ENCODE results near the gene MYO9B. TPM values are rescaled to one million over a fixed set of nuclear protein-coding genes. Genes with fewer than 3 reads are reported as not detected.

The MYO9B gene
- total and polyA plus RNA-seq, 9 of the 15 experiments (the other 6 are each of a cell fraction or from before 2014, with no cell fraction given) = 2.4 to 77.6 (median 23.0) TPM

DNA sequence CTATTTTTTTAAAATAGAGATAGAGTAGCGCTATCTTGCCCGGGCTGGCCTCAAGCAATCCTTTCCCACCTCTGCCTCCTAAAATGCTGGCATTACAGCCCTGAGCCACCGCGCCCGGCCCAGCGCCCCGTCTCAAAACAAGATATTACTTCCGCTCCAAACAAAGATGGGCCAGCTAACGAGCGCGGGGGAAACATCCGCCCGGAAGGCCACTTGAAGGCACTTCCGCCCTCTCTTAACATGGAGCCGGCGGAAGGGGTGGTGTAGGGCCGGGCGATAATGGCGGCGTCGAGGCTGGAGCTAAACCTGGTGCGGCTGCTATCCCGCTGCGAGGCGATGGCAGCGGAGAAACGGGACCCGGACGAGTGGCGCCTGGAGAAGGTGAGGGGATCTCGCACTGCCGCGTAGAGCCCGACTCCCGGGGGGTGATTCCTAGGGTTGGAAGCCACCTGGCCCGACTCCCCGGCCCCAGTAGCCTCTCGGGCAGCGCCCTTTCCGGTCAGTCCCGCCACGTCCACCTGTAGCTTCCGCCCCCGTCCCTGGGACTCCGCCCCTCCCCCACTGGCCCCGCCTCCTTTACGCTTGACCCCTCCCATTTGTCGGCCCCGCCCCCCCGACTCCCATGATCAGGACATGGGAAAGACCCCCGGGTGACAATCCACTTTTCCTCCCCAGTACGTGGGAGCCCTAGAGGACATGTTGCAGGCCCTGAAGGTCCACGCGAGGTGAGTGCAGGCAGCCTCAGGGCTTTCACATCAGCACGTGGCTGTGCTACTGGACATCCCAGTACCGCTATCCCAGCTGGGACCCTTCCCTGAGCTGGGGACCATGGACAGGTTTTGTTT is 139.8 kb downstream of the MYO9B start, which contains the start of gene USE1 (continued):
- no peak for TF ChIP-seq STAT5B (CRISPR knock-in tag; IDR thresholded peaks at IDR 0.05)
- TF ChIP-seq, protein P1, sequence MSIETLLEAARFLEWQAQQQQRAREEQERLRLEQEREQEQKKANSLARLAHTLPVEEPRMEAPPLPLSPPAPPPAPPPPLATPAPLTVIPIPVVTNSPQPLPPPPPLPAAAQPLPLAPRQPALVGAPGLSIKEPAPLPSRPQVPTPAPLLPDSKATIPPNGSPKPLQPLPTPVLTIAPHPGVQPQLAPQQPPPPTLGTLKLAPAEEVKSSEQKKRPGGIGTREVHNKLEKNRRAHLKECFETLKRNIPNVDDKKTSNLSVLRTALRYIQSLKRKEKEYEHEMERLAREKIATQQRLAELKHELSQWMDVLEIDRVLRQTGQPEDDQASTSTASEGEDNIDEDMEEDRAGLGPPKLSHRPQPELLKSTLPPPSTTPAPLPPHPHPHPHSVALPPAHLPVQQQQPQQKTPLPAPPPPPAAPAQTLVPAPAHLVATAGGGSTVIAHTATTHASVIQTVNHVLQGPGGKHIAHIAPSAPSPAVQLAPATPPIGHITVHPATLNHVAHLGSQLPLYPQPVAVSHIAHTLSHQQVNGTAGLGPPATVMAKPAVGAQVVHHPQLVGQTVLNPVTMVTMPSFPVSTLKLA (conservative IDR thresholded peaks at IDR 0.05) = peak; percentile 82 to 94
- peak; percentile 53; the same call in 1 of the 2 replicates for TF ChIP-seq DMBX1 (CRISPR knock-in tag; IDR thresholded peaks at IDR 0.05; ENCODE audit: borderline replicate concordance)
- TF ChIP-seq, protein P2, sequence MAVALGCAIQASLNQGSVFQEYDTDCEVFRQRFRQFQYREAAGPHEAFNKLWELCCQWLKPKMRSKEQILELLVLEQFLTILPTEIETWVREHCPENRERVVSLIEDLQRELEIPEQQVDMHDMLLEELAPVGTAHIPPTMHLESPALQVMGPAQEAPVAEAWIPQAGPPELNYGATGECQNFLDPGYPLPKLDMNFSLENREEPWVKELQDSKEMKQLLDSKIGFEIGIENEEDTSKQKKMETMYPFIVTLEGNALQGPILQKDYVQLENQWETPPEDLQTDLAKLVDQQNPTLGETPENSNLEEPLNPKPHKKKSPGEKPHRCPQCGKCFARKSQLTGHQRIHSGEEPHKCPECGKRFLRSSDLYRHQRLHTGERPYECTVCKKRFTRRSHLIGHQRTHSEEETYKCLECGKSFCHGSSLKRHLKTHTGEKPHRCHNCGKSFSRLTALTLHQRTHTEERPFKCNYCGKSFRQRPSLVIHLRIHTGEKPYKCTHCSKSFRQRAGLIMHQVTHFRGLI (CRISPR knock-in tag; IDR thresholded peaks at IDR 0.05) = no peak
- no peak for TF ChIP-seq SP2 (IDR thresholded peaks at IDR 0.05; ENCODE audit: extremely low read depth, low read depth, low read length, poor library complexity, severe bottlenecking)
- TF ChIP-seq SMC3 (conservative IDR thresholded peaks at IDR 0.05; ENCODE audit: insufficient read depth, low read depth, low read length) = 0 out of 2 replicates have a peak, but pooled peaks have one; percentile 13
- no peak for TF ChIP-seq STAT5A (IDR thresholded peaks at IDR 0.05; ENCODE audit: borderline replicate concordance, low read length)
- TF ChIP-seq TAF9B (IDR thresholded peaks at IDR 0.05; ENCODE audit: partially characterized antibody) = peak; percentile 98
- no peak for TF ChIP-seq BRF1 (IDR thresholded peaks at IDR 0.05; ENCODE audit: borderline replicate concordance, extremely low read depth, insufficient read length)
- peak; percentile 86; the same call in 1 of the 2 replicates for TF ChIP-seq POLR2AphosphoS2 (IDR thresholded peaks at IDR 0.05; ENCODE audit: low read length)
- no peak for TF ChIP-seq ZSCAN29 (IDR thresholded peaks at IDR 0.05)
- TF ChIP-seq ZFP36 (IDR thresholded peaks at IDR 0.05; ENCODE audit: low read depth, low read length, partially characterized antibody) = no peak
- TF ChIP-seq ZHX1 (conservative IDR thresholded peaks at IDR 0.05; ENCODE audit: low read length) = no peak
- no peak for TF ChIP-seq MCM5 (IDR thresholded peaks at IDR 0.05; ENCODE audit: low read depth)
- TF ChIP-seq, protein P3, sequence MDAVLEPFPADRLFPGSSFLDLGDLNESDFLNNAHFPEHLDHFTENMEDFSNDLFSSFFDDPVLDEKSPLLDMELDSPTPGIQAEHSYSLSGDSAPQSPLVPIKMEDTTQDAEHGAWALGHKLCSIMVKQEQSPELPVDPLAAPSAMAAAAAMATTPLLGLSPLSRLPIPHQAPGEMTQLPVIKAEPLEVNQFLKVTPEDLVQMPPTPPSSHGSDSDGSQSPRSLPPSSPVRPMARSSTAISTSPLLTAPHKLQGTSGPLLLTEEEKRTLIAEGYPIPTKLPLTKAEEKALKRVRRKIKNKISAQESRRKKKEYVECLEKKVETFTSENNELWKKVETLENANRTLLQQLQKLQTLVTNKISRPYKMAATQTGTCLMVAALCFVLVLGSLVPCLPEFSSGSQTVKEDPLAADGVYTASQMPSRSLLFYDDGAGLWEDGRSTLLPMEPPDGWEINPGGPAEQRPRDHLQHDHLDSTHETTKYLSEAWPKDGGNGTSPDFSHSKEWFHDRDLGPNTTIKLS (IDR thresholded peaks at IDR 0.05; ENCODE audit: borderline replicate concordance, low read depth) = peak; percentile 99
- no peak for TF ChIP-seq YBX1 (IDR thresholded peaks at IDR 0.05)
- TF ChIP-seq NELFE (IDR thresholded peaks at IDR 0.05; ENCODE audit: insufficient read depth, insufficient read length) = peak; percentile 54
- peak; percentile 99 for TF ChIP-seq PHF8 (IDR thresholded peaks at IDR 0.05; ENCODE audit: borderline replicate concordance, low read length)
